ENCODE data around the gene CFAP57. TPM values are rescaled to one million over a fixed set of nuclear protein-coding genes. Genes with fewer than 3 reads are reported as not detected.

The CFAP57 gene
- total RNA-seq, 1 experiment from 2014 or later = 0.23 TPM

DNA sequence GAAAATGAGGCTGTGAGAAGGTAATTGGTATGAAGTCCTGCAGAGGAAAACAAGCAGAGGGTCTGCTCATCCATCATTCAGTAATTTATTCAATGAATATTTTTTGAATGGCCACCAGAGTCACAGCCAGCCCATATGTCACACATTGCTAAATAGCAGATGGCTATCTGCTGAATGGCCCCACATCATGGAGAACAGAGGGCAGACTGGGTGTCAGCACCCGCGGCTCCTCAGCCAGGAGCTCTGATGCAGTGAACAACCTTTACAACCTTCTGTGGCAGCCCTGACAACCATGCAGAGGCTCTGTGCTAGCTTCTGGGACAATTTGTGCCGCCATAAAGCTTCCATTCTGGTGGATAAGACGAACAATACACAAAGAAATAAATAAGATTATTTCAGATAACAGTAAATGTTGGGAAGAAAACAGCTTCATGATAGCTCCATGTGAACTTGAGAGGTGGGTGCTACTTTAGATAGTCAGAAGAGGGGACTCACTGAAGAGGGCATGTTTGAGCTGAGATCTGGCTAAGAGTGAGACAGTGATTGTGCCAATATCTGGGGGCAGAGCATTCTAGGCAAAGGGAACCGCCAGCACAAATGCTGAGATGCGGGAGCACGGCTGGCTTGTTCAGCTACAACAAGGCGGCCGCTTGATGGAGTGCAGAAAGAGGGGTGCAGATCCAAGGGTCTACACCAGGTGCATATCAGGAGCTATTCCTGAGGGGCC lies 116.1 kb downstream of the CFAP57 start:
- Mint-ChIP-seq H3K27ac (ENCODE audit: unreplicated experiment) (no peak overlapping the region), H3K36me3 (ENCODE audit: insufficient read depth, unreplicated experiment) (peaks cover 5% of the 10 kb centered on the region), H3K4me1 (ENCODE audit: low read depth, unreplicated experiment) (peaks cover 15% of the 10 kb centered on the region), H3K4me3 (ENCODE audit: unreplicated experiment) (no peak overlapping the region), H3K27me3 (ENCODE audit: insufficient read depth, unreplicated experiment) (no peaks in the 10 kb centered on the region), H3K9me3 (ENCODE audit: unreplicated experiment) (no peaks in the 10 kb centered on the region)
- ChIA-PET CTCF (no interaction called here), POLR2A (no interaction called here)
- H3K4me1 ChIP-seq = peaks cover 20% of the 10 kb centered on the region
- H3K4me3 ChIP-seq (ENCODE audit: low read depth, low read length) = no peak overlapping the region
- intact Hi-C loops (cut with micrococcal nuclease; ENCODE audit: unreplicated experiment) = loop anchor here (10.0 kb wide), 1 partner anchor 53 kb away; no protein-coding TSS in a partner anchor
- no peaks in the 10 kb centered on the region for H3K27me3 ChIP-seq (replicated peaks; ENCODE audit: control insufficient read depth, insufficient read depth, low read length)
- DNase-seq = no peak
- no peaks in the 10 kb centered on the region for H3K36me3 ChIP-seq (ENCODE audit: control insufficient read depth, insufficient read depth, low read length)
- H3K9me3 ChIP-seq = no peaks in the 10 kb centered on the region
- TF ChIP-seq, protein P1, sequence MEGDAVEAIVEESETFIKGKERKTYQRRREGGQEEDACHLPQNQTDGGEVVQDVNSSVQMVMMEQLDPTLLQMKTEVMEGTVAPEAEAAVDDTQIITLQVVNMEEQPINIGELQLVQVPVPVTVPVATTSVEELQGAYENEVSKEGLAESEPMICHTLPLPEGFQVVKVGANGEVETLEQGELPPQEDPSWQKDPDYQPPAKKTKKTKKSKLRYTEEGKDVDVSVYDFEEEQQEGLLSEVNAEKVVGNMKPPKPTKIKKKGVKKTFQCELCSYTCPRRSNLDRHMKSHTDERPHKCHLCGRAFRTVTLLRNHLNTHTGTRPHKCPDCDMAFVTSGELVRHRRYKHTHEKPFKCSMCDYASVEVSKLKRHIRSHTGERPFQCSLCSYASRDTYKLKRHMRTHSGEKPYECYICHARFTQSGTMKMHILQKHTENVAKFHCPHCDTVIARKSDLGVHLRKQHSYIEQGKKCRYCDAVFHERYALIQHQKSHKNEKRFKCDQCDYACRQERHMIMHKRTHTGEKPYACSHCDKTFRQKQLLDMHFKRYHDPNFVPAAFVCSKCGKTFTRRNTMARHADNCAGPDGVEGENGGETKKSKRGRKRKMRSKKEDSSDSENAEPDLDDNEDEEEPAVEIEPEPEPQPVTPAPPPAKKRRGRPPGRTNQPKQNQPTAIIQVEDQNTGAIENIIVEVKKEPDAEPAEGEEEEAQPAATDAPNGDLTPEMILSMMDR (IDR thresholded peaks at IDR 0.05; ENCODE audit: insufficient read depth in 1 of 2, low read depth in 1 of 2, low read length in 1 of 2, severe bottlenecking in 1 of 2, unreplicated experiment in 1 of 2) = no peak
- no TSS peak for BruUV-seq (replicated peaks)

DNA sequence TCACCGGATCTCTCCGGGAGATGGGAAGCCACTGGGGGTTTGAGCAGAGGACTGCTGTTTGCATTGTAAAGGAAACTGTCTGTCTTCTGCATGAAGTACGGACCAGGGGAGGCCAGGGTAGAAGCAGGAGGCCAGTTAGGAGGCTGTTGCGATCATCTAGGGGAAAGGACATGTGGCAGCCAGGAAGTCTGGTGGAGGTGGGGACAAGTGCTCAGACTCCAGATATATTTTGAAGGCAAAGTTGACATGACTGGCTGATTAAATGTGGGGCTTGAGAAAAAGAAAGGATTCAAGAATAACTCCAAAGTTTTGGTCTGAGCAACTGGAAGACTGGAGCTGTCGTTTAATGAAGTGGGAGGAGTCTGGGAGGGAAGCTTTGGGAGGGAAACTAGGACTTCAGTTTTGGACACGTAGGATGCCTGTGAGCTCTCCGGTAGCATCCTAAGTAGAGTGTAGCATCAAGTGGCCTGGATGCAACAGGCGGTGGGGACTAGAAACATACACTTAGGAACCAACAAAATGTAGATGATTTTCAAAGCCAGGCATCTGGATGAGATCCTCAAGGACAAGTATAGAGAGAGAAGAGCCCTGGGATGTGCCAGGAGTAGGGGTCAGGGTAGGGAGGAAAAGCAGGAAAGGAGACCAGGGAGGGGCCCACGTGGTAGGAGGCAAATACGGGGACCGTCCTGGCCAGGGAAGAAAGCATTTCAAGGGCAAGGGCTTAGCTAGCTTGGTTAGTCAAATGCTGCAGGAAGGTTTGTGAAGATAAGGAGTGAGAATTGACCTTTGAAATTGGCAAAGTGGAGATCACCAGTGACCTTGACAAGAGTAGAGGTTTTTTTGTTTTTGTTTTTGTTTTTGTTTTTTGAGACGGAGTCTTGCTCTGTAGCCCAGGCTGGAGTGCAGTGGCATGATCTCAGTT lies 116.9 kb downstream of the CFAP57 start:
- H3K4me3 Mint-ChIP-seq (ENCODE audit: unreplicated experiment) = no peak overlapping the region
- peaks cover 14% of the 10 kb centered on the region for H3K4me1 Mint-ChIP-seq (ENCODE audit: low read depth, unreplicated experiment)
- ChIA-PET POLR2A (no interaction called here), CTCF (no interaction called here)
- peaks cover 5% of the 10 kb centered on the region for H3K36me3 Mint-ChIP-seq (ENCODE audit: insufficient read depth, unreplicated experiment)
- H3K9me3 ChIP-seq = no peaks in the 10 kb centered on the region
- no peak overlapping the region for H3K4me3 ChIP-seq (ENCODE audit: low read depth, low read length)
- no peaks in the 10 kb centered on the region for H3K27me3 Mint-ChIP-seq (ENCODE audit: insufficient read depth, unreplicated experiment)
- intact Hi-C loops (cut with micrococcal nuclease; ENCODE audit: unreplicated experiment) = loop anchor here (10.0 kb wide), 1 partner anchor 54 kb away; no protein-coding TSS in a partner anchor
- no TSS peak for BruUV-seq (replicated peaks)
- H3K36me3 ChIP-seq (ENCODE audit: control insufficient read depth, insufficient read depth, low read length) = no peaks in the 10 kb centered on the region
- TF ChIP-seq, protein P1 (IDR thresholded peaks at IDR 0.05; ENCODE audit: insufficient read depth in 1 of 2, low read depth in 1 of 2, low read length in 1 of 2, severe bottlenecking in 1 of 2, unreplicated experiment in 1 of 2) = no peak
- DNase-seq = no peak
- peaks cover 17% of the 10 kb centered on the region for H3K4me1 ChIP-seq
- H3K27ac Mint-ChIP-seq (ENCODE audit: unreplicated experiment) = no peak overlapping the region
- H3K27me3 ChIP-seq (replicated peaks; ENCODE audit: control insufficient read depth, insufficient read depth, low read length) = no peaks in the 10 kb centered on the region
- H3K9me3 Mint-ChIP-seq (ENCODE audit: unreplicated experiment) = no peaks in the 10 kb centered on the region

DNA sequence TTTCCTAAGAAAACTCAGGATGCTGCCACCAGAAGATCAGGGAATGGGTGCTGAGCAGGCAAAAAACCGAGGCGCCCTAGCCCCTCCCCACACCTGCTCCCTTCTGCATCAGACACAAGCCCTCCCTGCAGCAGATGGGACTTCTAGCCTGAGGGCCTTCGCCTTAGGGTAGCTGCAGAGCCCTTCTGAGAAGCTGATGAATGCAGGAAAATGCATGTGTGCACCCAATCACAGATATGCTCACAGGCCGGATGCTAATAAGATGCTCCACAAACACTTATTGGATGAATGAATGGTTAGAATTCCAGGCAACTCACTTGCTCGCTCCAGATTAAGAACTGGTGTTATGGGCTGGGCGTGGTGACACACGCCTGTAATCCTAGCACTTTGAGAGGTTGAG lies 120.1 kb downstream of the CFAP57 start:
- BruUV-seq (replicated peaks) = no TSS peak
- Mint-ChIP-seq H3K27ac (ENCODE audit: unreplicated experiment) (no peak overlapping the region), H3K9me3 (ENCODE audit: unreplicated experiment) (no peaks in the 10 kb centered on the region), H3K4me1 (ENCODE audit: low read depth, unreplicated experiment) (no peaks in the 10 kb centered on the region), H3K4me3 (ENCODE audit: unreplicated experiment) (no peak overlapping the region), H3K27me3 (ENCODE audit: insufficient read depth, unreplicated experiment) (no peaks in the 10 kb centered on the region), H3K36me3 (ENCODE audit: insufficient read depth, unreplicated experiment) (no peaks in the 10 kb centered on the region)
- Histone ChIP-seq H3K36me3 (ENCODE audit: control insufficient read depth, insufficient read depth, low read length) (no peaks in the 10 kb centered on the region), H3K9me3 (no peaks in the 10 kb centered on the region), H3K4me1 (no peaks in the 10 kb centered on the region), H3K27me3 (replicated peaks; ENCODE audit: control insufficient read depth, insufficient read depth, low read length) (no peaks in the 10 kb centered on the region), H3K4me3 (ENCODE audit: low read depth, low read length) (no peak overlapping the region)
- TF ChIP-seq, protein P1 (IDR thresholded peaks at IDR 0.05; ENCODE audit: insufficient read depth in 1 of 2, low read depth in 1 of 2, low read length in 1 of 2, severe bottlenecking in 1 of 2, unreplicated experiment in 1 of 2) = no peak
- no peak for DNase-seq
- intact Hi-C loops (cut with micrococcal nuclease; ENCODE audit: unreplicated experiment) = no loop called here
- CTCF ChIA-PET = no interaction called here
- POLR2A ChIA-PET = interaction anchor here (0.6 kb wide), 1 partner anchor 13 kb away, joined by 5 read pairs; no protein-coding TSS in a partner anchor
